ENCODE results near the gene ZFP69B.

Gene ZFP69B

DNA sequence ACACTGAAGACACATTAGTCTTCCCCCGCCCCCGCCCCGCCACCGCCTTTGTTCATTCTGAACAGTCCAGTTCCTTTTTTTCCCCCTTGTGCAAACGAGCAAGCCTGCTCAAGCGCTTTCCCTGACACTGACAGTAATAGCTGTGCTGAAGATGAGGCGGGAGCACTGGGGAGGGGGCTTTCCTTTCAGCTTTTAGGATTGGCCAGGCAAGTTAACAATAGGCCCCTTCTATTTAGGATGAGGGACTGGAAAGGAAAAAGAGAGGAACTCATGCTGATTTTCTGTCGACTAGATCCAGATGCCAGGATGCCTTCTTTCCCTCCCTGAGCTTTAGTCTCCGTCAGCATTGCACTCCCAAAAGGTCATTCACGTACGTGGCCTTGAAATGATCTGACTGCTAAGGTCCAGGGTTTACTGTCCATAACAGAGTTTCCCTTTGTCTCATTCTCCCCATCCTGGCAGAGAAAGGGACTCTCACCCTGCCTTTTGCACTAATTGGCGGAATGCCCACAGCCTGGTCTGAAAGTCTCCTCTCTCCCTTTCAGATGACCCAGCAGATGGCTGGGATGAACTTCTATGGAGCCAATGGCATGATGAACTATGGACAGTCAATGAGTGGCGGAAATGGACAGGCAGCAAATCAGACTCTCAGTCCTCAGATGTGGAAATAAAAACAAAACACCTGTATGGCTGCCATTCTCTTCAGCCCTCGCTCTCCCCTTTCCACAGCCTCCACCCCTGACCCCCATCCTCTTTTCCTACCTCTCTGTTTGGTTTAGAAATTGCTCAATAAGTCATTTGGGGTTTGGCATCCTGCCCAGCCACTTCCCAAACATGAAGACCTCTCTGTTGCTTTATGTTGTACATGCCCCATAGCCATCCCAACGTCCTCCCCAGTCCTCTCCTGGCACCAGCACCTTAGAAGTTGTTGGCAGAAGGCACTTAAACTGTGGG, 28.6 kb upstream of the ZFP69B start (continued):
- TF ChIP-seq ZSCAN18 (tag by site-specific recombination; IDR thresholded peaks at IDR 0.05) (no peak), BCL11A (tag by site-specific recombination; IDR thresholded peaks at IDR 0.05; ENCODE audit: low read depth) (no peak)
- TF ChIP-seq, protein P1, sequence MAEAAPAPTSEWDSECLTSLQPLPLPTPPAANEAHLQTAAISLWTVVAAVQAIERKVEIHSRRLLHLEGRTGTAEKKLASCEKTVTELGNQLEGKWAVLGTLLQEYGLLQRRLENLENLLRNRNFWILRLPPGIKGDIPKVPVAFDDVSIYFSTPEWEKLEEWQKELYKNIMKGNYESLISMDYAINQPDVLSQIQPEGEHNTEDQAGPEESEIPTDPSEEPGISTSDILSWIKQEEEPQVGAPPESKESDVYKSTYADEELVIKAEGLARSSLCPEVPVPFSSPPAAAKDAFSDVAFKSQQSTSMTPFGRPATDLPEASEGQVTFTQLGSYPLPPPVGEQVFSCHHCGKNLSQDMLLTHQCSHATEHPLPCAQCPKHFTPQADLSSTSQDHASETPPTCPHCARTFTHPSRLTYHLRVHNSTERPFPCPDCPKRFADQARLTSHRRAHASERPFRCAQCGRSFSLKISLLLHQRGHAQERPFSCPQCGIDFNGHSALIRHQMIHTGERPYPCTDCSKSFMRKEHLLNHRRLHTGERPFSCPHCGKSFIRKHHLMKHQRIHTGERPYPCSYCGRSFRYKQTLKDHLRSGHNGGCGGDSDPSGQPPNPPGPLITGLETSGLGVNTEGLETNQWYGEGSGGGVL (tag by site-specific recombination; IDR thresholded peaks at IDR 0.05), result peak; percentile 32; the same call in 1 of the 2 replicates

- no peak overlapping the region for H3K4me3 ChIP-seq (ENCODE audit: low read depth, low read length)
- no peaks in the 10 kb centered on the region for H3K9me3 ChIP-seq (ENCODE audit: control insufficient read depth, insufficient read depth, low read depth, low read length)
- ChIA-PET POLR2A (no interaction called here), CTCF (interaction anchor here (0.7 kb wide), 3 partner anchors 16 to 391 kb away, joined by 3 to 4 read pairs (median 4); no protein-coding TSS in a partner anchor)
- H3K36me3 ChIP-seq (ENCODE audit: control insufficient read depth in 2 of 2, insufficient read depth in 1 of 2, low read length in 2 of 2), result peaks cover 0 to 47% of the 10 kb centered on the region in 2 experiments; a peak in 1 of 3 replicates
- peaks cover 6% of the 10 kb centered on the region for H3K4me1 ChIP-seq (ENCODE audit: control insufficient read depth, insufficient read depth, low read length)
- H3K27ac ChIP-seq (ENCODE audit: extremely low read depth, low read depth, low read length), result no peak overlapping the region
- TF ChIP-seq PBX3 (CRISPR knock-in tag; IDR thresholded peaks at IDR 0.05) (no peak), ZNF155 (tag by site-specific recombination; IDR thresholded peaks at IDR 0.05) (no peak), ZNF645 (tag by site-specific recombination; IDR thresholded peaks at IDR 0.05) (no peak), ZNF341 (tag by site-specific recombination; IDR thresholded peaks at IDR 0.05; ENCODE audit: low read depth) (no peak), REPIN1 (tag by site-specific recombination; IDR thresholded peaks at IDR 0.05; ENCODE audit: low read depth) (no peak), OSR2 (tag by site-specific recombination; IDR thresholded peaks at IDR 0.05) (no peak), ZBTB10 (tag by site-specific recombination; IDR thresholded peaks at IDR 0.05) (no peak), ZNF366 (tag by site-specific recombination; conservative IDR thresholded peaks at IDR 0.05) (no peak), PATZ1 (tag by site-specific recombination; IDR thresholded peaks at IDR 0.05) (no peak), ZNF404 (tag by site-specific recombination; IDR thresholded peaks at IDR 0.05) (no peak), ZBTB44 (tag by site-specific recombination; IDR thresholded peaks at IDR 0.05) (no peak)
- TF ChIP-seq, protein P2, sequence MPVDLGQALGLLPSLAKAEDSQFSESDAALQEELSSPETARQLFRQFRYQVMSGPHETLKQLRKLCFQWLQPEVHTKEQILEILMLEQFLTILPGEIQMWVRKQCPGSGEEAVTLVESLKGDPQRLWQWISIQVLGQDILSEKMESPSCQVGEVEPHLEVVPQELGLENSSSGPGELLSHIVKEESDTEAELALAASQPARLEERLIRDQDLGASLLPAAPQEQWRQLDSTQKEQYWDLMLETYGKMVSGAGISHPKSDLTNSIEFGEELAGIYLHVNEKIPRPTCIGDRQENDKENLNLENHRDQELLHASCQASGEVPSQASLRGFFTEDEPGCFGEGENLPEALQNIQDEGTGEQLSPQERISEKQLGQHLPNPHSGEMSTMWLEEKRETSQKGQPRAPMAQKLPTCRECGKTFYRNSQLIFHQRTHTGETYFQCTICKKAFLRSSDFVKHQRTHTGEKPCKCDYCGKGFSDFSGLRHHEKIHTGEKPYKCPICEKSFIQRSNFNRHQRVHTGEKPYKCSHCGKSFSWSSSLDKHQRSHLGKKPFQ (tag by site-specific recombination; IDR thresholded peaks at IDR 0.05), result no peak
- TF ChIP-seq, protein P3, sequence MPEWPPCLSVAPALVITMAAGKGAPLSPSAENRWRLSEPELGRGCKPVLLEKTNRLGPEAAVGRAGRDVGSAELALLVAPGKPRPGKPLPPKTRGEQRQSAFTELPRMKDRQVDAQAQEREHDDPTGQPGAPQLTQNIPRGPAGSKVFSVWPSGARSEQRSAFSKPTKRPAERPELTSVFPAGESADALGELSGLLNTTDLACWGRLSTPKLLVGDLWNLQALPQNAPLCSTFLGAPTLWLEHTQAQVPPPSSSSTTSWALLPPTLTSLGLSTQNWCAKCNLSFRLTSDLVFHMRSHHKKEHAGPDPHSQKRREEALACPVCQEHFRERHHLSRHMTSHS (tag by site-specific recombination; IDR thresholded peaks at IDR 0.05), result no peak
Observed at GRCh38 chr1:40422630-40423263, 27.5 kb upstream of the ZFP69B start.
